Measurements from ENCODE around the gene OR4F29. TPM values are rescaled to one million over a fixed set of nuclear protein-coding genes. Genes with fewer than 3 reads are reported as not detected.

The OR4F29 gene, protein sequence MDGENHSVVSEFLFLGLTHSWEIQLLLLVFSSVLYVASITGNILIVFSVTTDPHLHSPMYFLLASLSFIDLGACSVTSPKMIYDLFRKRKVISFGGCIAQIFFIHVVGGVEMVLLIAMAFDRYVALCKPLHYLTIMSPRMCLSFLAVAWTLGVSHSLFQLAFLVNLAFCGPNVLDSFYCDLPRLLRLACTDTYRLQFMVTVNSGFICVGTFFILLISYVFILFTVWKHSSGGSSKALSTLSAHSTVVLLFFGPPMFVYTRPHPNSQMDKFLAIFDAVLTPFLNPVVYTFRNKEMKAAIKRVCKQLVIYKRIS
- total RNA-seq (2014; rRNA removed; shearing (Covaris generic)) = not detected in 2 replicates

GRCh38 chr1:451578-451977 is at the start of gene OR4F29:
Gene OR4F29 (minus strand): TSS chr1:451678. CDS start chr1:451678, 0 bp downstream.

Other genes with a start within 250 kb of the OR4F29 start
- gene OR4F16, start 235.0 kb upstream of the OR4F29 start, total RNA-seq (2014; rRNA removed; shearing (Covaris generic)) = not detected in 2 replicates

All from A375 (cell line).